Mucosa of descending colon (tissue), 3 donors: ENCODE results near the gene UBE2L3. TPM values are rescaled to one million over a fixed set of nuclear protein-coding genes. Genes with fewer than 3 reads are reported as not detected.

ENCODE experiments used
- ATAC-seq: fragments of 200-7000 bp; cut with Tn5 transposase; one replicate; pipeline ENCODE4 v1.9.1; 2020; ENCODE audit warnings: mild to moderate bottlenecking, moderate library complexity
- DNase-seq, 3 donors: peaks; one replicate each; pipeline ENCODE4 v3.0.0-alpha.2; 2020
- H3K36me3 ChIP-seq: fragments of 200-600 bp; one replicate; pipeline ENCODE4 v1.8.0; 2021; ENCODE audit warnings: low read depth, mild to moderate bottlenecking
- H3K4me1 ChIP-seq: fragments of 200-600 bp; one replicate; pipeline ENCODE4 v1.8.0; 2021; ENCODE audit warnings: low read depth, mild to moderate bottlenecking
- H3K4me3 ChIP-seq: fragments of 200-600 bp; one replicate; pipeline ENCODE4 v1.8.0; 2021; ENCODE audit warnings: mild to moderate bottlenecking
- H3K9me3 ChIP-seq: fragments of 200-600 bp; one replicate; pipeline ENCODE4 v1.8.0; 2021; ENCODE audit warnings: mild to moderate bottlenecking
- intact Hi-C, 2 donors: fragments of 100-400 bp; cut with DNase I in 1 of 2; cut with micrococcal nuclease in 1 of 2; formaldehyde crosslinking; loops; one replicate each; pipeline versions ENCODE4 v1.11.0 to v1.11.1; 2022; cut with DNase I, micrococcal nuclease
- total RNA-seq, 3 donors: library from RNA; stranded (reverse); fragmentation: NEBNext Ultra II Directional in 2 of 3; extraction: Animal tissue kit (Norgen Biotek cat#: 25700) in 2 of 3; gene quantifications; one replicate each; pipeline versions ENCODE4 v1.2.1 to v1.2.4, GENCODE V29; 2021 to 2023
- TF ChIP-seq, protein P1 (sequence below): fragments of 200-600 bp; IDR thresholded peaks from one replicate; pipeline ENCODE4 v1.8.0; 2022; ENCODE audit warnings: antibody characterized with exemption, mild to moderate bottlenecking
- donor health status: DM: no; HTN: no; CAD: no; lungs with moderate emphysema.
- donor health status: DM: no; HTN: no; CAD: no.
- donor health status: DM: no; HTN: yes; CAD: no.

The UBE2L3 gene
- total RNA-seq, 3 donors from 2014 or later = 52.6 to 60.9 (median 60.7) TPM

- Histone ChIP-seq H3K4me3 (no peak within 1 kb of the TSS), H3K4me1 (peaks cover 8% of the 10 kb centered on the region), H3K36me3 (no peaks in the 10 kb centered on the region), H3K9me3 (no peaks in the 10 kb centered on the region)
- DNase-seq (peak; percentile 44 to 74 (median 45)), ATAC-seq (no peak)
- TF ChIP-seq, protein P1, sequence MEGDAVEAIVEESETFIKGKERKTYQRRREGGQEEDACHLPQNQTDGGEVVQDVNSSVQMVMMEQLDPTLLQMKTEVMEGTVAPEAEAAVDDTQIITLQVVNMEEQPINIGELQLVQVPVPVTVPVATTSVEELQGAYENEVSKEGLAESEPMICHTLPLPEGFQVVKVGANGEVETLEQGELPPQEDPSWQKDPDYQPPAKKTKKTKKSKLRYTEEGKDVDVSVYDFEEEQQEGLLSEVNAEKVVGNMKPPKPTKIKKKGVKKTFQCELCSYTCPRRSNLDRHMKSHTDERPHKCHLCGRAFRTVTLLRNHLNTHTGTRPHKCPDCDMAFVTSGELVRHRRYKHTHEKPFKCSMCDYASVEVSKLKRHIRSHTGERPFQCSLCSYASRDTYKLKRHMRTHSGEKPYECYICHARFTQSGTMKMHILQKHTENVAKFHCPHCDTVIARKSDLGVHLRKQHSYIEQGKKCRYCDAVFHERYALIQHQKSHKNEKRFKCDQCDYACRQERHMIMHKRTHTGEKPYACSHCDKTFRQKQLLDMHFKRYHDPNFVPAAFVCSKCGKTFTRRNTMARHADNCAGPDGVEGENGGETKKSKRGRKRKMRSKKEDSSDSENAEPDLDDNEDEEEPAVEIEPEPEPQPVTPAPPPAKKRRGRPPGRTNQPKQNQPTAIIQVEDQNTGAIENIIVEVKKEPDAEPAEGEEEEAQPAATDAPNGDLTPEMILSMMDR = no peak
- intact Hi-C loops = no loop called here
Observed at GRCh38 chr22:21632237-21632895, 64.9 kb downstream of the UBE2L3 start, which contains the start of gene CCDC116. Gene CCDC116 (plus strand): TSS chr22:21632760. CDS start chr22:21633182, 422 bp downstream.

- DNase-seq = no peak
- Histone ChIP-seq H3K4me1 (peaks cover 8% of the 10 kb centered on the region), H3K4me3 (no peak overlapping the region), H3K36me3 (no peaks in the 10 kb centered on the region), H3K9me3 (no peaks in the 10 kb centered on the region)
- no peak for ATAC-seq
- intact Hi-C loops = no loop called here
- TF ChIP-seq, protein P1 = no peak
Observed at GRCh38 chr22:21632931-21633330, 65.4 kb downstream of the UBE2L3 start.

DNA sequence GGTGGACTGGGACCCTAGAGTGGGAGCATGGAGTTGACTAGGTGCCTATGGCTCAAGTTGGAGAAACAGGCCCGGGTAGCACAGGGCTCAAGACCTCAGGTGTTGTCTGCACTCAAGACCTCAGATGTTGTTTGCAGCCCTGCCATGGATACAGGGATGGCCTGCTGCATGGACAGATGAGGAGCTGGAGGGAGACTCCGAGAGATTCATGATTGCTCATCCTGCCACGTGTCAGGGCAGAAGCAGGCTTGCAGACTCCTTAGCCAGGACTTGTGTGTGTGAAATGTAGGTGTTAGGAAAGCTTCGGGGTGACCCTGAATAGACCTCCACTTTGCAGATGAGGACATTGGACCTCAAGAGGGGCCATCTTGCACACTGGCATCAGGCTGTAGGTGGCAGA, 66.0 kb downstream of the UBE2L3 start:
- intact Hi-C loops = no loop called here
- Histone ChIP-seq H3K4me1 (peaks cover 5% of the 10 kb centered on the region), H3K4me3 (no peak overlapping the region)

GRCh38 chr22:21634081-21634480, 66.6 kb downstream of the UBE2L3 start:
- Histone ChIP-seq H3K4me3 (no peak overlapping the region), H3K9me3 (no peaks in the 10 kb centered on the region), H3K4me1 (peaks cover under 1% of the 10 kb centered on the region), H3K36me3 (no peaks in the 10 kb centered on the region)
- TF ChIP-seq, protein P1 = no peak
- intact Hi-C loops = no loop called here
- ATAC-seq (no peak), DNase-seq (no peak)

More for the DNA sequence above, 66.0 kb downstream of the UBE2L3 start:
- H3K36me3 ChIP-seq = no peaks in the 10 kb centered on the region
- no peaks in the 10 kb centered on the region for H3K9me3 ChIP-seq
- DNase-seq = no peak
- ATAC-seq = no peak
- TF ChIP-seq, protein P1 = no peak

DNA sequence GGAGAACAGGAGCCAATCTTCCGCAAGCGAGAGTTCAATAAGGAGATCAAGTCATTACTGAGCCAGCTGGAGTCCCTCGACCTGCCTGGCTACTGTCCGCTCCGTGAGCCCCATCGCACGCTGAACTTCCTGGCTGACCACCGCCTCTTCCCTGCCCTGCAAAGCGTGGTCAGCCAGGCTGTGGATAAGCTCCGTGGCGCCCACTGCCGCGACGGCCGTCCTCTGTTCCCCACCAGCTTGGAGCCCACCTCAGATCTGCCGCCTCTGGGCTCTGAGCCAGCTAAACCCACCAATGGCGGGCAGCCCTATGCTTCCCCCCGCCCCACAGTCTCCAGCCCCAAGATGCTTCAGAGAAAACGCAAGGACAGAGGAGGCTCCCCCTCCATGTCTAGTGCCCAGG, 67.3 kb downstream of the UBE2L3 start:
- TF ChIP-seq, protein P1 = no peak
- Histone ChIP-seq H3K4me1 (no peaks in the 10 kb centered on the region), H3K4me3 (no peak overlapping the region), H3K9me3 (no peaks in the 10 kb centered on the region), H3K36me3 (no peaks in the 10 kb centered on the region)
- DNase-seq = no peak
- intact Hi-C loops = no loop called here
- no peak for ATAC-seq
